GM21723 (cell line): ENCODE data around the gene CTSA.
A peak's percentile ranks its signal among the peaks of the same experiment; 100 is the strongest.
"Not testable (repeated sequence)": the region's sequence is repeated elsewhere in the genome, so short reads cannot be mapped to it uniquely, and the experiment has no call there.

Experiments used
- ATAC-seq: cut with Tn5 transposase; IDR thresholded peaks from one replicate; pipeline ENCODE4 v1.9.1; 2021; ENCODE audit warnings: mild to moderate bottlenecking, moderate library complexity; ENCODE audit not compliant: unreplicated experiment

CTSA gene

DNA sequence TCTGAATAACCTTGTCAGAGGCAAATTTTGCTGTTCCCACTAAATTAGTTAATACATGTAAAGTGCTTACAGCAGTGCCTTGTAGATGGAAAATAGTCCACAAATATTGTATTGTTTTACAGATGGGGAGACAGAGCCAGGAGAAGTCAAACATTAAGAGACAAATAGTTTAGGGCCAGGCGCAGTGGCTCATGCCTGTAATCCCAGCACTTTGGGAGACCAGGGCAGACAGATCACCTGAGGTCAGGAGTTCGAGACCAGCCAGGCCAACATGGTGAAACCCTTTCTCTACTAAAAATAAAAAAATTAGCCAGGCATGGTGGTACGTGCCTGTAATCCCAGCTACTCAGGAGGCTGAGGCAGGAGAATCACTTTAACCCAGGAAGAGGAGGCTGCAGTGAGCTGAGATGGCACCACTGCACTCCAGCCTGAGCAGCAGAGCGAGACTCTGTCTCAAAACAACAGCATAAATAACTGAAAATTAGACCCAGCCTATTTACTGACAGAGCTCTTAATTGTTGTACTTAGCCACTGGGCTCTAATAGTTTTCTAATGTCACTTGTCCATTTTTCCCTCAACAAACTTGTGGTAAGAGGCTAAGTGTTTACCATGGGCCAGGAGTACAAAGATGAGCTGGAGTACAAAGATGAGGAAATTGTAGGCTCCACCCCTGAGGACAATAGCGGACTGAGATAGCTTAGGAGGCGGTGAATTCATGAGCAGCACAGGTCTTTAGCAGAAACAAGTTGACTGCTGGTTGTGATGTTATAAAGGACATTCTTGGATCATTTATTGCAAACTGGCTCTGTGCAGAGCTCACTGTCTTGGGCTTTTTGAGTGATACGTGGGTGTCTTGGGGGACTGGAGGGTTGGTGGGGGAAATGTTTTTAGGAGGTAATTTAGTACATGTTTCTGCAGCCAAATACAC is 27.3 kb upstream of the CTSA start:
- ATAC-seq: no peak

DNA sequence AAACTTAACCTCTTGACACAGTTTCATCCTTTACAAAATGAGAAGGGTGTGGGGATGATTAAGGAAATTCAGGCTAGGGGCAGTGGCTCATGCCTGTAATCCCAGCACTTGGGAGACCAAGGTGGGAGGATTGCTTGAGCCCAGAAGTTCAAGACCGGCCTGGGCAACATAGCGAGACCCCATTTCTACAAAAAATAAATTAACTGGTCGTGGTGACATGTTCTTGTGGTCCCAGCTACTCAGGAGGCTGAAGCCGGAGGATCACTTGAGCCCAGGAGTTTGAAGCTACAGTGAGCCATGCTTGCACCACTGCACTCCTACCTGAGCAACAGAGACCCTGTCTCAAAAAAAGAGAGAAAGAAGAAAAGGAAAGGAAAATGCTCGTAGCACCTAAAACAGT is 24.7 kb upstream of the CTSA start:
- ATAC-seq: no peak

DNA sequence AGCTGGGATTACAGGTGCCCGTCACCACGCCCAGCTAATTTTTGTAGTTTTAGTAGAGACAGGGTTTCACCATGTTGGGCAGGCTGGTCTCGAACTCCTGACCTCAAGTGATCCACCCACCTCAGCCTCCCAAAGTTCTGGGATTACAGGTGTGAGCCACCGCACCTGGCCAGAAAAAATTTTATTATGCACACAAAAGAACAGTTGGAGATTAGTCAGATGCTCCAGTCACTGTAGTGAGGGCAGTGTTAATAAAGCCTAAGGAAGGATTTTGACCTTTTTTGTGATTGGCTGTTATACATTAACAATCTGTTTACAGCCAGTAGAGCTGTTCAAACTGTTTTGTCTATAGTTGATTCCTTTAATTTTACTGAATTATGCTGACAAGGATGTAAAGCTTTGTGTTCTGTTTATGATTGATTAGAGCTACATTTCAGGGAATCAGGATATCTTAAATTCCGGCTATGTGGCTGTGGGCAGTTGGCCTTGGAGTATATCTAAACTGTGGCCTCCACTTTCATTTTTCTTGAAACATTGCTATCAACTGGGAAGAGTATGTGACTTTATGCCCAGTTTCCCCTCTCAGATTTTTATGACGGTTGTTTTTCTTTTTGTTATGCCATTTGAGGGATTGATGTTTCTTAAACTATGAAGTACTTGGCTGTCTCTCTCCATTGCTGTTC is 23.9 kb upstream of the CTSA start:
- no peak for ATAC-seq

DNA sequence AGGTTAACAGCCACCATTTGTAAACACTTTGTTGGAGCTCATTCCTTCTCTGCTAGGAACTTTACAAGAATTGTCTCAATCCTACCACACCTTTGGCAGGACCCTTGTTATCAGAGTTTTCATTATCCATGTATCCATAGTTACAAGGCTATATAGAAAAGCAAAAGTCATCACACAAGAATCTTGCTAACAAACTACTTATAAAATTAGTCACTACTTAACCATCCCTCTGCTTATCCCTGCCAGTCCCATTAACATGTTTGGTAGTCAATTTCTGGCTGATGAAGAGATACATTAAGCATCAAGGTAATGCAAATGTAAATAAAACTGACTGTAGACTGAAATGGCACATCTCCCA is 23.3 kb upstream of the CTSA start:
- no peak for ATAC-seq

DNA sequence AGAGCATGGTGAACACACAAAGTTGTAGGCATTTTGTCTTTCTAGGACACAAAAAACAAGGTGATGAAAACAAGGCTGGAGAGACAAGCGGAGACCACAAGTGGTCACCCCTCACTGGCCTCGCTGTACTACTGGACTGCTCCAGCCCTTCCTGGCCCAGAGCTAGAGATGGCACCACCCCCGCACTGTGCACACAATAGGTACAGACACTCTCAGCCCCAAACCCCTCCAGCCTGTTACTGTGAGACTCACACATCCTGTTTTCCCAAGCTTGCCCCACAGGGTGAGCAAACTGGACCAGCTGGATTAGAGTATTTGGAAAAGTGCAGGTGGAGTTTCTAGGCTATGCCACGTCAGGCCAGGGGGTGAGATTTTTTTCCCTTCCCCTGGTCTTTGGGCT is 18.5 kb upstream of the CTSA start:
- ATAC-seq: no peak

DNA sequence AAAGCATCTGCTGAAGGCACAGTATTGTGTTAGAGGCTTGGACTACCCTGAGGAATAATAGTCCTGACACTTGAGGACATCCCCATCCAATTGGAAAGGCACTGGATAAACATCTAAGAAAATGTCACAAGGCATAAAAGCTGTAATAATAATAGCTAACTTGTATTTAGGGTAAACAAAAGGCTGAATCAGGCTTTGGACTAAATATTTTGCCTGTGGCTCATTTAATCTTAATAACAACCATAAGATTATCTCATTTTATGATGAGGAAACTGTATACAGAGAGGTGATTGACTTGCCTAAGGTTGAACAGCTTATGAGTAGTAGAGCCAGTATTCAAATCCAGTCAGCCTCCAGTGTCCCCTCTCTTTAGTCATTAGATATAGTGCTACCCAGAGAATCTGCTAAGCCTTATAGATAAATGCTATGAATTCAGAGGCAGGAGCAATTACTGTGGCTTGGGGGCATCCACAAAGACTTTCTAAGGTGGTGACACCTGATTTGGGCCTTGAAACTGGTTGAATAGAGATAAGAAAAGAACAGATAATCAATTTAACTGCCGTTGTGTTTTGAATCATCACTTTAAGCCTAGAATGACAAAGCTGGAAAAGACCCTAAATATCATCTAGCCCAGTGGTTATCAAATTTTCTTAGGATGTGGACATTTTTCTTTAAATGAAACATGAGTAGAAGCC is 17.6 kb upstream of the CTSA start:
- ATAC-seq: no peak

DNA sequence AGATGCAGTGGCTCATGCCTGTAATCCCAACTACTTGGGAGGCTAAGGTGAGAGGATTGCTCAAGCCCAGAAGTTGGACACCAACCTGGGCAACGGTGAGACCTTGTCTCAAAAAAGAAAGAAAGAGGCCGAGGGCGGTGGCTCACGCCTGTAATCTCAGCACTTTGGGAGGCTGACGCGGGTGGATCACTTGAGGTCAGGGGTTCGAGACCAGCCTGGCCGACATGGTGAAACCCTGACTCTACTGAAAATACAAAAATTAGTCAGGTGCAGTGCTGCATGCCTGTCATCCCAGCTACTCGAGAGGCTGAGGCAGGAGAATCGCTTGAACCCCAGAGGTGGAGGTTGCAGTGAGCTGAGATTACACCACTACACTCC is 17.0 kb upstream of the CTSA start:
- ATAC-seq: not testable (repeated sequence)

DNA sequence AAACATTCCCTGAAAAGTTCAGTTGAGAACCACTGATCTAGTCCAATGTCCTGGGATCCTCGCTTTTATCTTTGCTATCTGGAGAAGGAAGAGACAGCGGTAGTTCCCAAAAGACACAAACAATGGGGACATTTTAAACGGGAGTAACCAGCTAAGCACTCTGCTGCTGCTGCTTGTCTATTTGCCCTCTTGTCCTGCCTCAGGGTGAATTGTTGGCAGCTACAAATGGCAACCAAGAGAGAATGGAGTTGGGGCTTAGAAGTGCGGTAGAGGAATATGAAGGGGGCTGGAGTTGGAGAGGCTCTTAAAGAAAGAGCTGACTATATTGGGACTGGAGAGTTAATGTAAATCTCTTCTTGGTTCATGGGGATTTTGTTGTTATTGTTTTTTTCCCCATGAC is 16.6 kb upstream of the CTSA start:
- ATAC-seq: no peak

DNA sequence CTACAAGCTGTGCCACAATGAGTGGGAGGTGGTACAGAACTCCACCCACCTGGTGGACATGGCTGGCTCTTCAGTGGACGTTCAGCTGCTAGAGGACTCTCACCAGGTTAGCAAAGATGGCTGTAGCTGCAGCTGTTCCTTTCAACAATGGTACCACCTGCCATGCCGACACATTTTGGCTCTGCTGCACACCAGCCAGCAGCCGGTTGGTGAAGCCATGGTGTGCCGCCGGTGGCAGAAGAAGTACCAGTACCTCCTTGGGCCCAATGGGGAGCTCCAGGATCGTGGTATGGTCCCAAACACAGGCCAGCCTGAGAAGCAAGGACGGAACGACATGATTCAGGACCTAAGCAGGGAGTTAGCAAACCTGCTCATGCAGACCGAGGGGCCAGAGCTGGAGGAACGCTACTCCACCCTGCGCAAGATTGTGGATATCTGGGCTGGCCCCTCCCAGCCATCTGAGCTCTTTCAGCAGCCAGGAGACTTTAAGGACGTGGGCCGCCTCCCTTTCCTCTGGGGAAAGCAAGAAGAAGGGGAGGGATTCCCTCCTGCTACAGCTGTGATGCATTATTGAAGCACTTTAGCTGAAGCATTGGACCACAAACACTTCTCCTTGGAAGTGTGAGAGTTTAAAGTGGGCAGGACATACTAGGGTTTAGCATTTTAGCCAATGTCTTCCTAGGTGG is 12.9 kb upstream of the CTSA start:
- ATAC-seq: no peak

DNA sequence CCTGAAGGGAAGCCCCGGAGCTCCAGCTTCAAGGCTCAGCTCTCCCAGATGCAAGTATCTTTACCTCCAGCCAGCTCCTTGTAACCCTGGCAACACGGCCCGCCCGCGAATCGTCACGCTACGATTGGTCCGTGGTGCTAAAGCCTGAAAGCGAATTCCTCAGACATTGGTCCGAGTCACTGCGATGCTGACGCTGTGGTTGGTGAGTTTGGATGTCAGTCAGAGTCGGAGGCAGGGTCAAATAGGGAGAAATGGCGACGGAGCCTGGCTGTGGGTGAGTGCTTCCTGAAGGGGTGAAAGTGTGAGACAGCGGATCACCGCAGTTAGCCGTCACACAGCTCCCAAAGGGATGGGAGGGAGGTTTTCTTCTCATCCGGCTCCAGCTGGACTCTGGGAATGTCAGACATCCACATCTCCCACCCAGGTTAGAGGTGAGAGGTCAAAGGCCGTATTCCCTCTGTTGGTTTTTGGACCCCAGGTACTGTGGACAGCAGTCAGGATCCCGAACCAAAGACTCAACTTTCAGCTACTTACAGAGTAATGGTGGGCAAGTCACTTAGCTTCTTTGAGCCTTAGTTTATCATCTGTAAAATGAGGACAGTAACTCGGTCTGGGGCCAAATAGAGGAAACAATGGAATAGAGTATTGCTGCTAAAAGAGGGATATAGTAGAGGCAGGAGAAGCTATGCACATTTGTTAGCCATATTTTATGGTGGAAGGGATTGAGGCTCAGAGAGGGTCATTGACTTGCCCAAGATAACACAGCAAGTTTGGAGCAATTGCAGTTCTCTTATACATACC is 9.9 kb upstream of the CTSA start, which contains the start of gene ZSWIM1:
TSS of gene ZSWIM1 (plus strand) at position 240 of the 801 bp plus-strand sequence. CDS start 1,366 bp downstream, outside the sequence.
- ATAC-seq: peak; percentile 99

DNA sequence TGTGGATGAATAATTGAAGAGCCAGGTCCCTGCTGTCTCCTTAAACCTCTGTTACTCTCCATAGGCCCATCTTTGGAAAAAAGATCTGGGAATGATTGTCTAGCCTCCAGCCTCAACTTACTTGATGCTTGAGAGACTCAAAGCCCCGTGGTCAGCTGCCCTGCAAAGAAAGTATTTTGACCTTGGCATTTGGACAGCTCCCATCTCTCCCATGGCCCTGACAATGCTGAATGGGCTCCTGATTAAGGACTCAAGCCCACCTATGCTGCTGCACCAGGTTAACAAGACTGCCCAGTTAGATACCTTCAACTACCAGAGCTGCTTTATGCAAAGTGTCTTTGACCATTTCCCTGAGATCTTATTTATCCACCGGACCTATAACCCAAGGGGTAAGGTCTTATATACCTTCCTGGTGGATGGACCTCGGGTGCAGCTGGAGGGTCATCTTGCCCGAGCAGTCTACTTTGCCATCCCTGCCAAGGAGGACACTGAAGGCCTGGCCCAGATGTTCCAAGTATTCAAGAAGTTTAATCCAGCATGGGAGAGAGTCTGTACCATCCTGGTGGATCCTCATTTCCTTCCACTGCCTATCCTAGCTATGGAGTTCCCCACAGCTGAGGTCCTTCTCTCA is 8.6 kb upstream of the CTSA start:
- no peak for ATAC-seq

DNA sequence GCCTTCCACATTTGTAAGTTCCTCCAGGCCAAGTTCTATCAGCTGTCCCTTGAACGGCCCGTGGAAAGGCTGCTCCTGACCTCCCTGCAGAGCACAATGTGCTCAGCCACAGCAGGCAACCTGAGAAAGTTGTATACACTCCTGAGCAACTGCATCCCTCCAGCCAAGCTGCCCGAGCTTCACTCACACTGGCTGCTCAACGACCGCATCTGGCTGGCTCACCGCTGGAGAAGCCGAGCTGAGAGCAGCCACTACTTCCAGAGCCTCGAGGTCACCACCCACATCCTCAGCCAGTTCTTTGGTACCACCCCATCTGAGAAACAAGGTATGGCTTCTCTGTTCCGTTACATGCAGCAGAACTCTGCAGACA is 8.1 kb upstream of the CTSA start:
- no peak for ATAC-seq

DNA sequence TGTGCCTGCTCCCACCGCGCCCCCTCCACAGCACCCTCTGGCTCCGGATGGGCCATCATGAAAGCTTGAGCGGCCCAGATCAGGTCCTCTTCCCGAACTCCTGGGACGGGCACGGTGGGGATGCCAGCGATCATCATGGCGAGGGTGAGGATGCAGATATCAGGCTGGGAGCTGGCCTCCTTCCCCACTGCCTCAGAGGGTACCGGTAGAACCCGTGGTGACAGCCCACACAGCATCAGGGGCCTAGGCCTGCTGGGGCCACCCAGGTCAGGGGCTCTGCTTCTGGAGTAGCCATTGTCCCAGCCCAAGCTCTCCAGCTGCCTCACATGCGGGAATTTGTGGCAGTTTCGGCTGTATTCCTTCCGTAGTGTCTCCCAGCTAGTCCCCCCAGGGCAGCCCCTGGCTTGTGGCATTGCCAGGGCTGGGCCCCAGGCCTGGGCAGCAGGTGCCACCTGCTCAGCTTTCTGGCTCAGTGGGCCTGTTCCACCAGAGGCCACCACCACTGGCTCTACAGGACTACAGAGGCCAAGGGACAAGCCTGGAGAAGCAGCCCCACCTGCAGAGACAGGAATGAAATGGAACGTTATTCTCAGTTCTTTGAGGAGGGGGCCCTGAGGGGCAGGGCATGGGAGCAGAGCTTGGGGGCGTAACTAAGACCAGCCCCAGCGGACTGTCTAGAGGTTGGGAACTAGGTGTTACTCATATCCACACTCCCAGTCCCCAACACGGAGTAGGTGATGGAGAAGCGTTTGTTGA is 4.4 kb upstream of the CTSA start:
- ATAC-seq: no peak

DNA sequence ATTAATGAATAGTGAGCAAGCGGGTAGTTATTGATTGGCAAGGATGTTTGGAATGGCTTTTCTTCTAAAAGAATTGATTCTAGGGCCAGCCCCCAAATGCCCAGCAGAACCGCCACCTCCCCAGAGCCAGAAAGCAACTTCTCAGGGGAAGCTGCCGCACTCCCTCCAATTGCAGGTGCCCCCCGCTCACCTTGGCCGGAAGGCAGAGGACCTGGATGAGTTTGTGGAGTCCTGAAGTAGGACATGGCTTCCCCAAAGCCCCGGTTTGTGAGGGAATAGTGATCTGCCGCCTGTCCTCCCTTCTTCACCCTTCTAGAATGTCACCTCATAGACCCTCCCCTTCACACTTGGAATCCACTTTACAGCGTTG is 3.8 kb upstream of the CTSA start, which contains the start of gene SPATA25:
TSS of gene SPATA25 (minus strand) at position 277 of the 370 bp plus-strand sequence. CDS start at position 245, 32 bp downstream.
- ATAC-seq: no peak

DNA sequence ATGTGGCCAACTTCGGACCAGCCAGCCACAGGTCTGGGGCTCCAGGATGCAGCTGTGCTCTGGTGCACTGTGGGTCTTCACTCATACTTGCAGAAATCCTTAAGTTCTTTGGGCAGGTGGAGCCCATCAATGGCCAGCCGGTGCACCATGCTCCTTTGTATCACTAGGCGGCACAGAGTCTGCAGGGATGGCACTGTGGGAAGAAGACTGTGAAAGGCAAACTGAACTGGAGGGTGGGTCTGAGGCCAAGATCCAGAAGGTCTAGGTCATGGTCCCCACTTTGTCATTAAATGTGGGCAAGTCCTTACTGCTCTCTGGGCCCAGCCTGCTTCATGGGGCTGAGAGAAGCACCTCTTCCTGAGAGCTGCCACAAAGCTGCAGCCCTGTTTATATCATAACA is 2.5 kb upstream of the CTSA start:
- no peak for ATAC-seq

DNA sequence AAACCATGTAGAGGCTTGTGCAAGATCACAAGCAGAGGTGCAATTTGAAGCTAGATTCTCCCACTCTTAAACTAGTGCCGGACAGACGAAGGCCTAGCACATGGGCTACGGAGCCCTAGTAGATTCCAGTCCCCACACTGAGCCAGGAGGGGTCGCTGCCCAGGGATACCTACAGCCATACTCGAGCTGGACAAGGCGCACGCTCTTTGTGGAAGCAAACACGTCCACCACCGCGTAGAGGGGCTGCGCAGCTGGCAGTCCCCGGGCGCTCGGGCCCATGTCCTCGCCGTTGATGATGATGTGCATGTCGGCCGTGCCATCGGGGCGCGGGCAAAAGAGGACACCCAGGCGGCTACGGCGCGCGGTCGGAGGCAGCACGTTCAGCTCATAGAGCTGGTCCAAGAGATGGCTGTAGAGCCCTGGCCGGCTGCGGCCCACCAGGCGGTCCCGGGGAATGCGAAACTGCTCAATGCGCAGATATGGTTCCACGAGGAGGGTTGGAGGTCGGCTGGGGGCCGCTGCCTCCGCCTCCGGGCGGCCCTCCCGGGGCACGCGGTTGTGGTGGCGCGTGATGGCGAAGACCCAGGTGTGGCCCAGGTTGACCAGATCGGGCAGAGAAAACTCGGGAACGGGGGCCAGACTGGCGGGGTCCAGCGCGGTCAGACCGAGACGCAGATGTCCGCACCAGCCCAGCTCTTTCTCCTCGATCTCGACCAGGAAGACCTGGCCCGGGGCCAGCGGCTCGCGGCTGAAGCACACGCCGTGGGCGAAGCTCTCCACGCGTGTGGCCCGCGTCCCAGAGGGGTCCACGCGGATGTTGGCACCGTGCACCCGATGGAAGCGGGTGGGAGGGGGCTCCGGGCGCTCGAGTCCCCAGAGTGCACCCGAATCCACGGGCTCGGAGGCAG is 804 bp upstream of the CTSA start:
- ATAC-seq: peak; percentile 26

DNA sequence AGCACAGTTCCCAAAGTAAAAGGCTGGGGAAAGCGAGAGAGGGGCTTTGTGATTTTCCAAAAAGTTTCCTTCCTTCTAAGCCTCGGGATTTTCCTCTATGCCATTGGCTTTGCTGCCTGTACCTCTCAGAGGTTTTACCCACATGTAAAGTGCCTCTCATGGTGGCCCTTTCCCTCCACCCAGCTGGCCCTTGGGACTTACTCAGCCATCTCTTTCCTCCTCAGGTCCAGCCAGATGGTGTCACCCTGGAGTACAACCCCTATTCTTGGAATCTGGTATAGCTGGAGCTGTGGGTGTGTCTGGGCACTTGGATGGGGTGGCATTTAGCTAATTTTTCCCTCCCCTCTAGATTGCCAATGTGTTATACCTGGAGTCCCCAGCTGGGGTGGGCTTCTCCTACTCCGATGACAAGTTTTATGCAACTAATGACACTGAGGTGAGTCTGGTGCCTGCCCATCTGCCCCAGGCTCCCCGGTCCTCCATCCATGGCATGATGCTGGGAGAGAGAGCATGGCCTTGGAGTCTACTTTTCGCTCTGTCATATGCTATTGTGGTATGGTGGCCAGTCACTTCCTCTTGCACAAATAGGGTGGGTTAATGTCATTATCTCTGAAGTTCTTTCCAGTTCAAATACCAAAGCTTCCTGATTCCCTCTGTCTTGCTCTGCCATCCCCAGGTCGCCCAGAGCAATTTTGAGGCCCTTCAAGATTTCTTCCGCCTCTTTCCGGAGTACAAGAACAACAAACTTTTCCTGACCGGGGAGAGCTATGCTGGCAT is 1.1 kb downstream of the CTSA start:
- ATAC-seq: no peak
